ELR (cell line): ENCODE data around the gene TMC4.
A peak's percentile ranks its signal among the peaks of the same experiment; 100 is the strongest.
"Not testable (repeated sequence)": the region's sequence is repeated elsewhere in the genome, so short reads cannot be mapped to it uniquely, and the experiment has no call there.

Source experiments
- DNase-seq: peaks from one replicate; pipeline ENCODE4 v3.0.0-alpha.2; 2015; ENCODE audit warnings: low read depth

TMC4 gene

DNA sequence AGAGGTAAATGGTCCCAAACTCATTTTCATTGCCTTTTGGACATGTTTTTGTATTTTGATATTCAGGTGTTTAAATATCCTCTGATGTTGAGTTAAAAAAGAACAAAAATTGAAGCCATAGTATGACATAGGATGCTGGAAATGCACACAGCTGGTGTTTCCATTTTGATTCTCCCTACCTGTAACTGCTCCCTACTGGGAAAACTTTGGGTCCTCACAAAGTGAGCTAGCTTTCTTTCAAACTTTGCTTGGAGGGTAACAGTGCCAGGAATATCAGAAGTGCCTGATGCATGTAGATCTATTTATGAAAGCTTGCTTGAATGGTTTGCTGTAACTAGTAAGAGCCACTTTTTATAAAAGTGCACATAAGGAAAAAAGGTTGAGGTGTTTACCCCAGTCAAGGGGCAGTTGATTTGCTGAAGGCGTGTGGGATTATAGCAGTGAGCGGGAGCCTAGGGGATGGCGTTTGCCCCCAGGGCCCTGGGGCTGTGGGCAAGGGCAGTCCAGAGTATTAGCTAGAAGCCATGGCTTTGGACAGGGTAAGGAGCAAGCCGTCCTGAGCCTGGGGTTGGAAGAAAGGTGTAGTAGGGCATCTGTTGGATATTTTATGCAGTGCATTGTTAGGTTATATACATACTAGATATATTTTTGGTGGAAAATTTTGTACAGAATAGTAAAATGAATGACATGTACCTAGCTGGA lies 32.0 kb upstream of the TMC4 start:
- no peak for DNase-seq

- DNase-seq: no peak
Measured at GRCh38 chr19:54203151-54203611, 30.2 kb upstream of the TMC4 start.

DNA sequence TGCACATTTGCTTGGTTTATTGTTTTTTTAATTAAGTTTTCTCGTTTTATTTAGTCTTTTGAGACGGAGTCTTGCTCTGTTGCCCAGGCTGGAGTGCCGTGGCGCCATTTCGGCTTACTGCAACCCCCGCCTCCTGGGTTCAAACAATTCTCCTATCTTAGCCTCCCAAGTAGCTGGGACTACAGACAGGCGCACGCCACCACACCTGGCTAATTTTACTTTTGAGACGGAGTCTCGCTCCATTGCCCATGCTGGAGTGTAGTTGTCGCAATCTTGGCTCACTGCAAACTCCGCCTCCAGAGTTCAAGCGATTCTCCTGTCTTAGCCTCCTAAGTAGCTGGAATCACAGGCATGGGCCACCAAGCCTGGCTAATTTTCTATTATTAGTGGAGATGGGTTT lies 29.0 kb upstream of the TMC4 start:
- DNase-seq: no peak

DNA sequence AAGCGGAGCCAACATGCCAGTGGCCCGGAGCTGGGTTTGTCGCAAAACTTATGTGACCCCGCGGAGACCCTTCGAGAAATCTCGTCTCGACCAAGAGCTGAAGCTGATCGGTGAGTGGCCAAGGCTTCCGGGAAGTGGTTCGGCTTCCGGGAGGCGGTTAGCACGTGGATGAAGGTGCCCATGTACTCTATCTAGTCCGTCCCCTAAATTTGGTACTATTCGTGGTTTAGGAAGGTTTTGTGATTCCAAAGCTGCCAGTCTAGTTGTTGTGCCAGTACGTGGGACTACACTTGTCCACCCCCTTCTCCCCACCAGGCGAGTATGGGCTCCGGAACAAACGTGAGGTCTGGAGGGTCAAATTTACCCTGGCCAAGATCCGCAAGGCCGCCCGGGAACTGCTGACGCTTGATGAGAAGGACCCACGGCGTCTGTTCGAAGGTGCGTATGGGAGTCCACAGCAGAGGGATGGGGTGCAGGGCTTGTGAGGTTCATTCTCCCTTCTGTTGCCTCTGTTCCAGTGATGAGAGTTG lies 28.3 kb upstream of the TMC4 start:
- DNase-seq: no peak

- DNase-seq: no peak
Measured at GRCh38 chr19:54199401-54199800, 26.4 kb upstream of the TMC4 start.

- DNase-seq: no peak
Measured at GRCh38 chr19:54197121-54197520, 24.2 kb upstream of the TMC4 start.

DNA sequence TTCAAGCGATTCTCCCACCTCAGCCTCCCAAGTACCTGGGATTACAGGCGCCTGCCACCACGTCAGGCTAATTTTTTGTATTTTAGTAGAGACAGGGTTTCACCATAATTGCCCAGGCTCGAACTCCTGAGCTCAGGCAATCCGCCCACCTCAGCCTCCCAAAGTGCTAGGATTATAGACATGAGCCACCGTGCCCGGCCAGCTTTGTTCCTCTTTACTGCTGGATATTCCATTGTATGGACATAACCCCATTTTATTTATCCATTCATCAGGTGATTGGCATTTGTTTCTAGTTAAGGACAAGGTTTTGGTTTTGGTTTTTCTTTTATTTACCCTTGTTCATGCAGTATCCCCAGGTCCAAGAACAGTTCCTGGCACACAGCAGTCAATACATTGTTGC lies 23.6 kb upstream of the TMC4 start:
- no peak for DNase-seq

DNA sequence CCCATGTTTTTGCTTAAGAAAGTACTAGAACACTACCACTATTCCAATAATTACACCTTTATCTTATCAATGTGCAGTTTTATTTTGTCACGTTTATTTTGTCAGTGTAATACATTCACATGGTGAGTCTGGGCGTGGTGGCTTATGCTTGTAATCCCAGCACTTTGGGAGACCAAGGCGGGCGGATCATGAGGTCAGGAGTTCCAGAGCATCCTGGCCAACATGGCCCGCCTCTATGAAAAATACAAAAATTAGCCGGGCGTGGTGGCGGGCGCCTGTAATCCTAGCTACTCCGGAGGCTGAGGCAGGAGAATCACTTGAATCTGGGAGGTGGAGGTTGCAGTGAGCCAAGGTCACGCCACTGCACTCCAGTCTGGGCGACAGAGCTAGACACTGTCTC lies 21.5 kb upstream of the TMC4 start:
- DNase-seq: not testable (repeated sequence)

- DNase-seq: no peak
Measured at GRCh38 chr19:54193011-54193410, 20.1 kb upstream of the TMC4 start.

GRCh38 chr19:54191811-54192453 lies 19.0 kb upstream of the TMC4 start:
- DNase-seq: peak; percentile 49

DNA sequence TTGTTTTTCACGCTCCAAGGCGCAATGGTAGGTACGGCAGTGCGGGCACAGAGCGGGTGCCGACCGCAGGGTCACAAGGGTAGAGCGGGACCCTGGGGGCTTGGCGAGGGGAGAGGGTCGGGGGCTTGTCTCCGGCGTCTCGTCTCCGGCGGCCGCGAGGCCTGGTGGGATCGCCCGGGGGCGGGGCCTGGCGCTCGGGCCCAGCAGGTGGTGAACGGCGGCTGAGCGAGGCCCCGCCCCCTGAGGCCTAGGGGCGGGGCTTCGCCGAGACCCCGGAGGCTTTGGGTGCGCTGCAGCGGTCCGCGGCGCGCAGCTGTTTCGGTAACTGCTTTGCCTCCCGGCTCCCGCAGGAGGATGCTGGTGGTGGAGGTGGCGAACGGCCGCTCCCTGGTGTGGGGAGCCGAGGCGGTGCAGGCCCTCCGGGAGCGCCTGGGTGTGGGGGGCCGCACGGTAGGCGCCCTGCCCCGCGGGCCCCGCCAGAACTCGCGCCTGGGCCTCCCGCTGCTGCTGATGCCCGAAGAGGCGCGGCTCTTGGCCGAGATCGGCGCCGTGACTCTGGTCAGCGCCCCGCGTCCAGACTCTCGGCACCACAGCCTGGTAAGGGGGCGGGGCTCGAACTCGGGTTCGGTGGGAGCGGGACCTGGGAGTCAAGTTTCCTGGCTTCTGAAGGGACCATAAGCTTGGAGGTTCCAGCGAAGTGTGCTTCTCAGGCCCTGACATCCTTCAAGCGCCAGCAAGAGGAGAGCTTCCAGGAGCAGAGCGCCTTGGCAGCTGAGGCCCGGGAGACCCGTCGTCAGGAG lies 18.3 kb upstream of the TMC4 start, which contains the start of gene TSEN34:
Gene TSEN34 (plus strand): TSS at position 298 of the 800 bp plus-strand sequence. CDS start 57 bp downstream, at position 355.
- peak; percentile 78 for DNase-seq

DNA sequence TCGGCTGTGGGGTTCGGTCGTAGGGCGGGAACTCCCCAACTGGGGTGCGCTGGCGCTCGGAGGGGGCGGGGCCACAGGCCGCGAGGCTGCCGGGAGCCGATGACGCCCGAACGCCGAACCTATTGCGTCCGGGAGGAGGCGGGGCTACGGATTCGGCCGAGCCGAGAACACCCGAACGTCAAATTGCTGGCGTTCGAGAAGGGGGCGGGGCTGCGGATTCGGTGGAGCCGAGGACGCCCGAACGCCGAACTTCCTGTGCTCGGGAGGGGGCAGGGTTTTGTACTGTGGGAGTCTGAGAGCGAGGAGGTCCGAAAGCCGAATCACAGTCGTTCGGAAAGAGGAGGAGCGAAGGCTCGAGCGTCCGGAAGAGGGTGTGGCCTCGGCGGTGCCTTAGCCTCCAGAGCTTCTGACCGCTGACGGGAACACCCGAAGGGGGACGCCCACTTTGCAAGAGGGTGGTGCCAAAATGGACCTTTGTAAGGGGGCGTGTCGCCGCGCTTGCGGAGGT lies 17.6 kb upstream of the TMC4 start:
- peak; percentile 99 for DNase-seq

DNA sequence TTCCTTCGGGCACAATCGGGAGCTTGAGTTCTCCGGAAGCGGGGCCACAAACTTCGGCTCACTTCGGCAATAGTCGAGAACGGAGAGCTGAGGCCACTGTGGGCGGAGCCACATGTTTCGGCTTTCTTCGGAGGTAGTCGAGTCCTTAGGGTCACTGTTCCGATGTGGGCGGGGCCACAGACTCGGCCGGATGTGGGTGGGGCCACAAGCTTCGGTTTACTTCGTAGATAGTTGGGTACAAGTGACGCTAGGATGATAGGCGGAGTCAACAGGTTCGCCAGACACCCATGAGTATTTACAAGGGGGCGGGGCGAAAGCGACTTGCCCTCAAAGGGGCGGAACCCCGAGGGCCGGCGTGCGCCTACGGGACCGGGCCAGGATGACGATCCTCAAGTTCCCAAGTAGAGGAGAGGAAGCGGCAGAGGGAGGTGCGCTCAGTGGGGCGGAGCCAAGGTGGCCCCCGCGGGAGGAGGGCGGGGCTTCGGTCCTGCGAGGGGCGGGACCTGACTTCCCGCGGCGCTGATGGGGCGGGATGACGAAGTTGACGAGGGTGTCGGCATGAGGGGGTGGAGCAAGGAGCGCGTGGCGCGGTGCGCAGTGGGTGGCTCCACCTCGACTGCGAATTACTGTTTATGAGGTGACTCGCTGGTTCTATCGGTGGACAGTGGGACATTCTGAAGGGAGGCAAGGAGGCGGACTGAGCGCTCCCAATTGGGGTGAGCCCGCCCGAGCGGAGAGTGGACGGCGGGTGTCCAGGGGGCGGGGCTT lies 17.0 kb upstream of the TMC4 start:
- peak; percentile 100 for DNase-seq

DNA sequence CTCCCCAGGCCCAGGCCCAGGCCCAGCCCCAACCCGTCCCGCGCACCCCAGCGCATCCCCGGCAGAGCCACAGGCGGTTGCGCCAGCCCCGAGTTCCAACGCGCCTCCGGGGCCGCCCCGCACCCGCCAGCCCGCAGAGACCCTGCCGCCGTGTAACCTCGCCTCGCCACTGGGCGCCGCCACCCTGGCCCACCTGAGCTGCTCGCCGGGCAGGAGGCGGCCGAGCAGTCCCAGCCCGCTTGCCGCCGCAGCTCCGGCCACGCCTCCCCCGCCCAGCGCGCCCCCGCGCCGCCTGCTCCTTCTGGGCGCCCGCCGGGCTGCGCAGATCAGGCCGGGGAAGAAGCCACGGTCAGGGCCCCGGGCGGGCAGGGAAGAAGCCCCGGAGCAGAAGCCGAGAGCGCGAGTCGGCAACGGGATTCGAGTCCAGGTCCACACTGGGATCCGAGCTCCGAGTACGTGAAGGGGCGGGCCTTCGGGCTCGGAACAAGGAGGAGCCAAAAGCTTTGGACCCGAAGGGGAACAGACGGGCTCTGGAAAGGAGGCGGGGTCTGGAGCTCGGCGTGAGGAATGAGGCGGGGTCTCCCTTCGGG lies 16.3 kb upstream of the TMC4 start, which contains the start of gene MBOAT7:
Gene MBOAT7 (minus strand): TSS at position 436 of the 590 bp plus-strand sequence. CDS start 1,072 bp downstream, outside the sequence.
- DNase-seq: no peak

- peak; percentile 86 for DNase-seq
Measured at GRCh38 chr19:54188215-54188871, 15.4 kb upstream of the TMC4 start.

DNA sequence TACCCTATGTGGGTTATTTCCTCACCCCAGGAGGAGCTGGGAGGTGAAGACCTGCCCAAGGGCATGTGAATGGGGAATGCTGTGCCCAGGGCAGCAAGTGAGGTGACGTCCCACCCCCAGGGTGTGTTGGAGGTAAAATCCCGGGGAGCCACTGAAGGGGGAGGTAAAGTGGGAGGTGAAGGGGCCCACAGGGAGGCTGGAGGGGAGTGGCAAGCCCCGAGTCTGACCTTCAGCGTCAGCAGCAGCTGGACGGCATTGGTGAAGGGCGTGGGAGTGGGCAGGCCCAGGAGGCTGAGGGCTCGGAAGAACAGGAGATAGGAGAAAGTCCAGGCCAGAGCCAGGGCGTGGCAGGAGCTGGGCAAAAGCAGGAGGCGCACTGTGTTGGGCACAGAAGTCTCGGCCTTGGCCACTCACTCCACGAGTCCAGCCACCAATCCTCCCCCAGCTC lies 14.0 kb upstream of the TMC4 start:
- DNase-seq: no peak

DNA sequence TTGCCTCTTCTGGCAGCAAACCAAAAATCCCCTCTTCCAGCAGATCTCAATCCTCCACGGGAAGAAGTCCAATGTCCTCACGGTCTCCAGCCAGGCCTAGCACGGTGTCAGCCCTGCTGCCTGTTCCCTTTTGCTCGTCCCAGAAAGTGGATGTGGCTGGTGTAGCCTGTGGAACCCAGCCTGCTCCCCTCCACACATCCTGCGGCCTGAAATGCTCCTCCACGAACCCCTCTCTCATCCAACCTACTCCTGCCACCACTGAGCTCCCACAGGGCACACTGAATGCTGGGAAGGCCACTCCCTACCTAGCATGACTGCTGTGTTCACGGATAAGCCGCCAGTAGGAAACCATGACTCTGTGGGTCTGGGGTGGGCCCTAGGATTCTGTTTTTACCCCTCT lies 13.4 kb upstream of the TMC4 start:
- no peak for DNase-seq

DNA sequence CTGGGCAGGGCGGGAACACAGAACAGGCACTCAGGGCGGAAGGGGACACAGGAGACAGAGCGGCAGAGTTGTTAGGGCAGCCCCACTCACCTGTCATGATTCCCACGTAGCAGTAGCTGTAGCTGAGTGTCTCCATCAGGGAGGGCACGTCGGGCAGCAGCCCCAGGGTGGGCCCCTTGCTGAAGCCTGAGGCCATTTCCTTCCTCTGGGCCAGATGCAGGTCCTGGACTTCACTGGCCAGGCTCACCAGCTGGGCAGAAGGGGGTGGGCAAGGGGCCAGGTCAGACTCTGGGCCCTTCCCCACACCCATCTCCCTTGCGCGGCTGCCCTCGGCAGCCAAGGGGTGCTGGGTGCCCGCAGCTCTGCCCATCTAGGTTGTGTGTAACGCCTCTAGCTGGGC lies 10.5 kb upstream of the TMC4 start:
- no peak for DNase-seq

DNA sequence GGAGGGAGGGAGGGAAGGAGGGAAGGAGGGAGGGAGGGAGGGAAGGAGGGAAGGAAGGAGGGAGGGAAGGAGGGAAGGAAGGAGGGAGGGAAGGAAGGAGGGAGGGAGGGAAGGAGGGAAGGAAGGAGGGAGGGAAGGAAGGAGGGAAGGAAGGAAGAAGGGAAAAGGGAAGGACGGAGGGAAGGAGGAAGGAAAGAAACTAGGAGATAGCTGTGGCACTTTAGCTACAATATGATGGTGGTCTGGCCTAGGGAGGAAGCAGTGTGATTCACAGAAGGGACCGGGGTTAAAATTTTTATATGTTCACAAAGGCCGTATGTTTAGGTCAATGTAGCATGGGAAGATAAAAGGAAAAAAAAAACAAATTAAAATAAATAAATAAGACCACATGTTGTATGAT lies 8.9 kb upstream of the TMC4 start:
- DNase-seq: not testable (repeated sequence)

GRCh38 chr19:54180691-54181091 lies 7.7 kb upstream of the TMC4 start:
- no peak for DNase-seq
